DND-41 (cell line): ENCODE data around the gene MYO18B.

Experiments used
- ATAC-seq: fragments of 200-7000 bp; cut with Tn5 transposase; 3 replicates; pipeline ENCODE4 v1.9.1; 2021; ENCODE audit warnings: low read depth; ENCODE audit not compliant: insufficient read depth
- DNase-seq: peaks from one replicate; pipeline ENCODE4 v3.0.0-alpha.2; 2020
- H2AFZ ChIP-seq: 2 replicates; pipeline ENCODE4 v1.6.0; 2012; ENCODE audit warnings: low read depth, low read length
- H3K27ac ChIP-seq: 2 replicates; pipeline ENCODE4 v1.5.1; 2012; ENCODE audit warnings: low read length, inconsistent platforms
- H3K27me3 ChIP-seq: fragments of 200-600 bp; sonication (generic); 2 replicates; pipeline ENCODE4 v1.6.0; 2012; ENCODE audit warnings: low read length, mild to moderate bottlenecking, inconsistent platforms; ENCODE audit not compliant: insufficient read depth, poor library complexity
- H3K36me3 ChIP-seq: 2 replicates; pipeline ENCODE4 v1.5.1; 2012; ENCODE audit warnings: low read length, inconsistent platforms; ENCODE audit not compliant: insufficient read depth
- H3K4me1 ChIP-seq: 2 replicates; pipeline ENCODE4 v1.5.1; 2012; ENCODE audit warnings: mild to moderate bottlenecking, low read length; ENCODE audit not compliant: insufficient read depth
- H3K4me2 ChIP-seq: 2 replicates; pipeline ENCODE4 v1.6.0; 2012; ENCODE audit warnings: mild to moderate bottlenecking, moderate library complexity, low read length, inconsistent platforms; ENCODE audit not compliant: insufficient read depth
- H3K4me3 ChIP-seq, 2 experiments: fragments of 200-600 bp in 1 of 2; shearing (Covaris generic) in 1 of 2; 2 replicates each; pipeline ENCODE4 v1.5.1; 2012 to 2016; ENCODE audit warnings: inconsistent platforms in 2 of 2, low read length in 2 of 2, mild to moderate bottlenecking in 2 of 2, low read depth in 1 of 2, moderate library complexity in 1 of 2
- H3K79me2 ChIP-seq: 2 replicates; pipeline ENCODE4 v1.6.0; 2012; ENCODE audit warnings: low read length, inconsistent platforms; ENCODE audit not compliant: insufficient read depth
- H3K9ac ChIP-seq: 2 replicates; pipeline ENCODE4 v1.6.0; 2012; ENCODE audit warnings: low read depth, mild to moderate bottlenecking, inconsistent platforms, low read length, moderate library complexity
- H3K9me3 ChIP-seq: 2 replicates; pipeline ENCODE4 v1.5.1; 2012; ENCODE audit warnings: low read length, moderate library complexity, mild to moderate bottlenecking, inconsistent platforms; ENCODE audit not compliant: insufficient read depth, severe bottlenecking
- H4K20me1 ChIP-seq: 2 replicates; pipeline ENCODE4 v1.6.0; 2012; ENCODE audit warnings: low read length; ENCODE audit not compliant: insufficient read depth
- CTCF ChIP-seq: IDR thresholded peaks from 2 replicates; pipeline ENCODE4 v1.5.1; 2012; ENCODE audit warnings: borderline replicate concordance, low read length, moderate library complexity, mild to moderate bottlenecking; ENCODE audit not compliant: poor library complexity, severe bottlenecking; ENCODE audit errors: extremely low read depth
- EZH2 ChIP-seq: IDR thresholded peaks from 3 replicates; pipeline ENCODE4 v1.6.1; 2012; ENCODE audit warnings: borderline replicate concordance, low read depth, mild to moderate bottlenecking, moderate library complexity, low read length, inconsistent platforms; ENCODE audit not compliant: severe bottlenecking

MYO18B gene

DNA sequence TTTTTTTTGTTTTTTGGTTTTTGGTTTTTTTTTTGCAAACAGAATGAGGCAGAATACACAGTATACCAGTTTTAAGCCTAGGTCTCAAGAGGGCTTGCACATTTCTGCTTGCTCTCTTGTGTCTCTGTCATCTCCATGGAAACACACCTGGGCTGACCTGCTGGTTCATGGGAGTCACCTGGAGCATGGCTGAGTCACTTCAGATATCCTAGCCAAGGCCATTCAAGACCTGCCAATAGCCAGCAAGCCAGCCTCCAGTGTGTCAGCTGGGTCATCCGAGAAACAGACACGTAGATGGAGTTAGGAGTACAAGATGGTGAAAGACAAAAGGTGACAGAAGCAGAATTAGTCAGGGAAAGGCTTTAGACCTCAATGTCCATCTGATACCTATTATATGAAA is 303.1 kb downstream of the MYO18B start:
- no peak overlapping the region for H2AFZ ChIP-seq
- TF ChIP-seq CTCF (no peak), EZH2 (no peak)
- no peak overlapping the region for H3K4me2 ChIP-seq
- no peaks in the 10 kb centered on the region for H4K20me1 ChIP-seq
- DNase-seq, result no peak
- H3K9me3 ChIP-seq, result no peaks in the 10 kb centered on the region
- H3K27me3 ChIP-seq, result no peaks in the 10 kb centered on the region
- H3K4me3 ChIP-seq, result no peak overlapping the region
- no peak overlapping the region for H3K27ac ChIP-seq
- no peaks in the 10 kb centered on the region for H3K79me2 ChIP-seq
- H3K4me1 ChIP-seq, result no peaks in the 10 kb centered on the region
- H3K9ac ChIP-seq, result no peak overlapping the region
- H3K36me3 ChIP-seq, result no peaks in the 10 kb centered on the region
- ATAC-seq, result no peak

GRCh38 chr22:26045860-26046259 is 303.9 kb downstream of the MYO18B start:
- Histone ChIP-seq H2AFZ (no peak overlapping the region), H3K27me3 (no peaks in the 10 kb centered on the region), H4K20me1 (no peaks in the 10 kb centered on the region), H3K4me1 (no peaks in the 10 kb centered on the region), H3K4me3 (no peak overlapping the region), H3K79me2 (no peaks in the 10 kb centered on the region), H3K36me3 (no peaks in the 10 kb centered on the region), H3K4me2 (no peak overlapping the region), H3K9ac (no peak overlapping the region), H3K27ac (no peak overlapping the region), H3K9me3 (no peaks in the 10 kb centered on the region)
- ATAC-seq, result no peak
- no peak for DNase-seq
- TF ChIP-seq EZH2 (no peak), CTCF (no peak)

DNA sequence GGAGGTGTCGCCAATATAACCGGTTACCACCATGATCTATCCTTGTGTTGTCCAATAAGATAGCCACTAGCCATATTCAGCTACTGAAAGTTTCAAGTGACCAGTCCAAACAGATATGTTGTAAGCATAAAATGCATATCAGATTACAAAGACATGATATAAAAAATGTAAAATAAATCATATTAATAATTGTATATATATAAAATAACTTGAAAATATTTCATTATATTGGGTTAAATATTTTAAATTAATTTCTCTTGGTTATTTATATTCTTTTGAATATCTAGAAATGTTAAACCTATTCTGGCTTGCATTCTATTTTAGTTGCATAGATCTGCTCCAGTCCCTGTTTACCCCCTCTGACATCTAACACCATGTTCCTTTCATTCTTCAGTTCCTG is 305.5 kb downstream of the MYO18B start:
- H3K4me2 ChIP-seq, result no peak overlapping the region
- H3K4me1 ChIP-seq, result no peaks in the 10 kb centered on the region
- H3K79me2 ChIP-seq, result no peaks in the 10 kb centered on the region
- H2AFZ ChIP-seq, result no peak overlapping the region
- H3K36me3 ChIP-seq, result no peaks in the 10 kb centered on the region
- no peak for ATAC-seq
- no peak overlapping the region for H3K27ac ChIP-seq
- no peak overlapping the region for H3K4me3 ChIP-seq
- no peak for DNase-seq
- no peaks in the 10 kb centered on the region for H3K9me3 ChIP-seq
- H3K27me3 ChIP-seq, result no peaks in the 10 kb centered on the region
- no peak overlapping the region for H3K9ac ChIP-seq
- H4K20me1 ChIP-seq, result no peaks in the 10 kb centered on the region
- TF ChIP-seq EZH2, result no peak
- TF ChIP-seq CTCF, result no peak

DNA sequence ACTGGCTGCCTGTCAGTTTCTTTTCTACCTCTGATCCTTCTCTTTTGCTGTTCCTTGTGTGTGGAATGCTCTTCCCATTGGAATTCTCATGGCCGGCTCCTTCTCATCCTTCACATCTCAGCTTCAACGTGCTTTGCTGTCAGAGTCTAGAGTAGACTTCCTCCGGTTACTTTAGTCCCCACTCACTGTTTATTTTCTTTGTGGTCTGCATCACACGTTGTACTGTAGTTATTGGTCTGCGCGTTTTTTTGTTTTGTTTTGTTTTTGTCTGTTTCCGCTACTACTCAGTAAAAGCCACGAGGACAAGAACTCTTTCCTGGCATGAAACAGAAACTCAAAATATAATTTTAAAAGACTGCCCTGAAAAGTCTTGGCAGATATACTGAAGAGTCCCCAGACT is 305.9 kb downstream of the MYO18B start:
- ATAC-seq (no peak), DNase-seq (no peak)
- Histone ChIP-seq H3K27me3 (no peaks in the 10 kb centered on the region), H3K4me1 (no peaks in the 10 kb centered on the region), H2AFZ (no peak overlapping the region), H4K20me1 (no peaks in the 10 kb centered on the region), H3K9me3 (no peaks in the 10 kb centered on the region), H3K36me3 (no peaks in the 10 kb centered on the region), H3K4me2 (no peak overlapping the region), H3K4me3 (no peak overlapping the region), H3K27ac (no peak overlapping the region), H3K9ac (no peak overlapping the region), H3K79me2 (no peaks in the 10 kb centered on the region)
- TF ChIP-seq EZH2 (no peak), CTCF (no peak)
